Sigmoid colon (tissue), 4 donors: ENCODE measurements around the gene ZNF727.
"Not testable (repeated sequence)": the region's sequence is repeated elsewhere in the genome, so short reads cannot be mapped to it uniquely, and the experiment has no call there.

ENCODE experiments used
- EP300 ChIP-seq, 4 donors: sonication (generic); formaldehyde crosslinking; IDR thresholded peaks; one replicate each; pipeline ENCODE4 v1.6.1; 2017; ENCODE audit warnings: antibody characterized with exemption in 4 of 4
- POLR2A ChIP-seq, 2 donors: fragments of 450-650 bp; IDR thresholded peaks; one replicate each; pipeline ENCODE4 v1.6.1; 2016; ENCODE audit warnings: antibody characterized with exemption in 2 of 2, mild to moderate bottlenecking in 2 of 2, moderate library complexity in 2 of 2
- POLR2AphosphoS5 ChIP-seq, 4 donors: sonication (generic); formaldehyde crosslinking; IDR thresholded peaks; one replicate each; pipeline ENCODE4 v1.6.1; 2017; ENCODE audit warnings: antibody characterized with exemption in 4 of 4
- TF ChIP-seq, protein P1 (sequence below), 4 experiments: fragments of 450-650 bp in 3 of 4; fragments of 200-600 bp in 1 of 4; IDR thresholded peaks; one replicate each; pipeline ENCODE4 v1.5.1; 2016 to 2019; ENCODE audit warnings: antibody characterized with exemption in 4 of 4, mild to moderate bottlenecking in 3 of 4, moderate library complexity in 2 of 4

DNA sequence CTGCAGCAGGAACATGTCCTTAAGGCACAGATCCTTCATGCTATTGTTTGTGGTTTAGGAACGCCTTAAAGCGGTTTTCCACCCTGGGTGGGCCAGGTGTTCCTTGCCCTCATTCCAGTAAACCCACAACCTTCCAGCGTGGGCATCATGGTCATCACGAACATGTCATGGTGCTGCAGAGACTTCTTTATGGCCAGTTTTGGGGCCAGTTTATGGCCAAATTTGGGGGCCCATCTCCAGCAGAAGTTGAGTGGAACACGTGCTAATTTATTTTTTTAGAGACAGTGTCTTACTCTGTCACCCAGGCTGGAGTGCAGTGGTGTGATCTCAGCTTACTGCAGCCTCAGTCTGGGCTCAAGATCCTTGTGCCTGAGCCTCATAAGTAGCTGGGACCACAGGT, 43.6 kb downstream of the ZNF727 start:
- TF ChIP-seq, protein P1, sequence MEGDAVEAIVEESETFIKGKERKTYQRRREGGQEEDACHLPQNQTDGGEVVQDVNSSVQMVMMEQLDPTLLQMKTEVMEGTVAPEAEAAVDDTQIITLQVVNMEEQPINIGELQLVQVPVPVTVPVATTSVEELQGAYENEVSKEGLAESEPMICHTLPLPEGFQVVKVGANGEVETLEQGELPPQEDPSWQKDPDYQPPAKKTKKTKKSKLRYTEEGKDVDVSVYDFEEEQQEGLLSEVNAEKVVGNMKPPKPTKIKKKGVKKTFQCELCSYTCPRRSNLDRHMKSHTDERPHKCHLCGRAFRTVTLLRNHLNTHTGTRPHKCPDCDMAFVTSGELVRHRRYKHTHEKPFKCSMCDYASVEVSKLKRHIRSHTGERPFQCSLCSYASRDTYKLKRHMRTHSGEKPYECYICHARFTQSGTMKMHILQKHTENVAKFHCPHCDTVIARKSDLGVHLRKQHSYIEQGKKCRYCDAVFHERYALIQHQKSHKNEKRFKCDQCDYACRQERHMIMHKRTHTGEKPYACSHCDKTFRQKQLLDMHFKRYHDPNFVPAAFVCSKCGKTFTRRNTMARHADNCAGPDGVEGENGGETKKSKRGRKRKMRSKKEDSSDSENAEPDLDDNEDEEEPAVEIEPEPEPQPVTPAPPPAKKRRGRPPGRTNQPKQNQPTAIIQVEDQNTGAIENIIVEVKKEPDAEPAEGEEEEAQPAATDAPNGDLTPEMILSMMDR (IDR thresholded peaks at IDR 0.05), result not testable (repeated sequence)
- TF ChIP-seq POLR2A, EP300, POLR2AphosphoS5 (IDR thresholded peaks at IDR 0.05): not testable (repeated sequence)
